OCI-LY1 (cell line): ENCODE data around the gene LSAMP.

Experiments
- H2AFZ ChIP-seq: fragments of 200-600 bp; sonication (generic), shearing (Covaris generic); 2 replicates; pipeline ENCODE4 v1.6.0; 2014; ENCODE audit warnings: antibody characterized with exemption, mild to moderate bottlenecking, low read length
- H3F3A ChIP-seq: fragments of 200-600 bp; sonication (generic), shearing (Covaris generic); 2 replicates; pipeline ENCODE4 v1.6.0; 2014; ENCODE audit warnings: mild to moderate bottlenecking, antibody characterized with exemption, low read length, moderate library complexity; ENCODE audit not compliant: insufficient read depth
- H3K27ac ChIP-seq: fragments of 200-600 bp; sonication (generic); 2 replicates; pipeline ENCODE4 v1.5.1; 2014; ENCODE audit warnings: low read length, mixed run types, mild to moderate bottlenecking, low read depth; ENCODE audit not compliant: poor library complexity, severe bottlenecking
- H3K27me3 ChIP-seq: fragments of 200-600 bp; sonication (generic); 2 replicates; pipeline ENCODE4 v1.6.0; 2014; ENCODE audit warnings: antibody characterized with exemption, mild to moderate bottlenecking, low read length, moderate library complexity; ENCODE audit not compliant: insufficient read depth
- H3K36me3 ChIP-seq: fragments of 200-600 bp; sonication (generic); 2 replicates; pipeline ENCODE4 v1.6.1; 2014; ENCODE audit warnings: mild to moderate bottlenecking, antibody characterized with exemption, low read length, moderate library complexity, mixed read lengths; ENCODE audit not compliant: insufficient read depth
- H3K4me1 ChIP-seq: fragments of 200-600 bp; sonication (generic); 2 replicates; pipeline ENCODE4 v1.5.1; 2014; ENCODE audit warnings: mild to moderate bottlenecking, low read length, moderate library complexity; ENCODE audit not compliant: insufficient read depth, severe bottlenecking
- H3K4me2 ChIP-seq: fragments of 200-600 bp; sonication (generic), shearing (Covaris generic); 2 replicates; pipeline ENCODE4 v1.6.1; 2014; ENCODE audit warnings: low read length
- H3K4me3 ChIP-seq: fragments of 200-600 bp; sonication (generic); 2 replicates; pipeline ENCODE4 v1.5.1; 2014; ENCODE audit warnings: low read length, low read depth, mild to moderate bottlenecking, mixed read lengths; ENCODE audit not compliant: poor library complexity, severe bottlenecking
- H3K79me2 ChIP-seq: fragments of 200-600 bp; shearing (Covaris generic); 2 replicates; pipeline ENCODE4 v1.6.1; 2016; ENCODE audit warnings: mixed run types, low read length, mixed read lengths; ENCODE audit not compliant: insufficient read depth
- H3K9ac ChIP-seq: fragments of 200-600 bp; sonication (generic), shearing (Covaris generic); 2 replicates; pipeline ENCODE4 v1.6.1; 2014; ENCODE audit warnings: mild to moderate bottlenecking, low read length, mixed read lengths
- H3K9me2 ChIP-seq: fragments of 200-600 bp; sonication (generic), shearing (Covaris generic); 2 replicates; pipeline ENCODE4 v1.6.1; 2014; ENCODE audit warnings: low read depth, mild to moderate bottlenecking, low read length, mixed read lengths
- H3K9me3 ChIP-seq: fragments of 200-600 bp; shearing (Covaris generic); 2 replicates; pipeline ENCODE4 v1.6.1; 2014; ENCODE audit warnings: low read length, mixed read lengths
- H4K20me1 ChIP-seq: fragments of 200-600 bp; sonication (generic), shearing (Covaris generic); 2 replicates; pipeline ENCODE4 v1.6.0; 2016; ENCODE audit warnings: mild to moderate bottlenecking, low read length; ENCODE audit not compliant: insufficient read depth
- CTCF ChIP-seq: fragments of 200-600 bp; sonication (generic), shearing (Covaris generic); IDR thresholded peaks from 2 replicates; pipeline ENCODE4 v1.5.1; 2017; ENCODE audit warnings: mild to moderate bottlenecking, antibody characterized with exemption, low read length, moderate library complexity, mixed read lengths
- EZH2 ChIP-seq: fragments of 200-600 bp; sonication (generic), shearing (Covaris generic); IDR thresholded peaks from 2 replicates; pipeline ENCODE4 v1.8.0; 2017; ENCODE audit warnings: borderline replicate concordance, mixed run types, mild to moderate bottlenecking, antibody characterized with exemption, low read length, moderate library complexity, mixed read lengths

Gene LSAMP

GRCh38 chr3:115905871-115906270 is 539.4 kb downstream of the LSAMP start:
- H3K9ac ChIP-seq: no peak overlapping the region
- no peaks in the 10 kb centered on the region for H3K4me1 ChIP-seq
- no peak overlapping the region for H3K4me2 ChIP-seq
- TF ChIP-seq EZH2 (no peak), CTCF (no peak)
- no peaks in the 10 kb centered on the region for H3K9me2 ChIP-seq
- no peak overlapping the region for H2AFZ ChIP-seq
- H3K27me3 ChIP-seq: no peaks in the 10 kb centered on the region
- no peaks in the 10 kb centered on the region for H3K79me2 ChIP-seq
- H4K20me1 ChIP-seq: no peaks in the 10 kb centered on the region
- no peaks in the 10 kb centered on the region for H3K36me3 ChIP-seq
- no peak overlapping the region for H3K27ac ChIP-seq
- H3F3A ChIP-seq: no peaks in the 10 kb centered on the region
- no peaks in the 10 kb centered on the region for H3K9me3 ChIP-seq
- no peak overlapping the region for H3K4me3 ChIP-seq

- no peak overlapping the region for H3K4me3 ChIP-seq
- no peak overlapping the region for H3K27ac ChIP-seq
- H3K4me2 ChIP-seq: no peak overlapping the region
- no peaks in the 10 kb centered on the region for H4K20me1 ChIP-seq
- no peaks in the 10 kb centered on the region for H3K9me3 ChIP-seq
- TF ChIP-seq CTCF: no peak
- no peak for TF ChIP-seq EZH2
- H3K27me3 ChIP-seq: no peaks in the 10 kb centered on the region
- H3K9ac ChIP-seq: no peak overlapping the region
- H3K4me1 ChIP-seq: no peaks in the 10 kb centered on the region
- no peaks in the 10 kb centered on the region for H3K9me2 ChIP-seq
- H3K79me2 ChIP-seq: no peaks in the 10 kb centered on the region
- H3F3A ChIP-seq: no peaks in the 10 kb centered on the region
- H3K36me3 ChIP-seq: no peaks in the 10 kb centered on the region
- no peak overlapping the region for H2AFZ ChIP-seq
Observed at GRCh38 chr3:115903843-115904242, 541.4 kb downstream of the LSAMP start.

GRCh38 chr3:115901008-115901407 is 544.3 kb downstream of the LSAMP start:
- no peaks in the 10 kb centered on the region for H3K27me3 ChIP-seq
- no peaks in the 10 kb centered on the region for H3K9me2 ChIP-seq
- H3K9me3 ChIP-seq: no peaks in the 10 kb centered on the region
- H3K4me3 ChIP-seq: no peak overlapping the region
- H3K4me1 ChIP-seq: no peaks in the 10 kb centered on the region
- H3F3A ChIP-seq: no peaks in the 10 kb centered on the region
- no peak overlapping the region for H3K27ac ChIP-seq
- H4K20me1 ChIP-seq: no peaks in the 10 kb centered on the region
- TF ChIP-seq CTCF: no peak
- no peak overlapping the region for H2AFZ ChIP-seq
- no peaks in the 10 kb centered on the region for H3K79me2 ChIP-seq
- H3K4me2 ChIP-seq: no peak overlapping the region
- H3K9ac ChIP-seq: no peak overlapping the region
- H3K36me3 ChIP-seq: no peaks in the 10 kb centered on the region
